ENCODE data around the gene STRN. TPM values are rescaled to one million over a fixed set of nuclear protein-coding genes. Genes with fewer than 3 reads are reported as not detected.

The STRN gene
- total RNA-seq, 6 experiments from 2014 or later = 6.2 to 10.6 (median 8.2) TPM

- H3K27ac ChIP-seq = no peak overlapping the region
- DNase-seq (no peak), ATAC-seq (no peak)
- H3K27me3 ChIP-seq = no peaks in the 10 kb centered on the region
- no peaks in the 10 kb centered on the region for H3K9me3 ChIP-seq
- intact Hi-C loops (cut with DNase I) = no loop called here
- no peaks in the 10 kb centered on the region for H3K4me1 ChIP-seq
- peaks cover 0 to 12% (median 0%) of the 10 kb centered on the region in 4 donors for H3K36me3 ChIP-seq
- no peak overlapping the region for H3K4me3 ChIP-seq
- TF ChIP-seq CTCF (IDR thresholded peaks at IDR 0.05) = no peak
- no peak for TF ChIP-seq POLR2A (IDR thresholded peaks at IDR 0.05)
- WGBS (ENCODE audit: insufficient coverage, low coverage, low lambda C conversion rate, missing lambda C conversion rate) = 100% methylated on average over 1 of the region's 1 CpG
Measured at GRCh38 chr2:36886664-36887063, 79.7 kb downstream of the STRN start.

GRCh38 chr2:36885605-36886004 is 80.7 kb downstream of the STRN start:
- 89% methylated on average over 3 of the region's 3 CpGs for WGBS (ENCODE audit: insufficient coverage, low coverage, low lambda C conversion rate, missing lambda C conversion rate)

GRCh38 chr2:36882532-36882931 is 83.8 kb downstream of the STRN start:
- TF ChIP-seq CTCF (IDR thresholded peaks at IDR 0.05) (no peak), POLR2A (IDR thresholded peaks at IDR 0.05) (no peak)
- Histone ChIP-seq H3K4me1 (no peaks in the 10 kb centered on the region), H3K36me3 (peaks cover 0 to 16% (median 2%) of the 10 kb centered on the region in 4 donors), H3K27me3 (no peaks in the 10 kb centered on the region), H3K4me3 (no peak overlapping the region), H3K9me3 (no peaks in the 10 kb centered on the region), H3K27ac (no peak overlapping the region)
- no peak for DNase-seq
- intact Hi-C loops (cut with DNase I) = no loop called here
- 89% methylated on average over 3 of the region's 3 CpGs for WGBS (ENCODE audit: insufficient coverage, low coverage, low lambda C conversion rate, missing lambda C conversion rate)
- ATAC-seq = no peak

More at GRCh38 chr2:36885605-36886004, 80.7 kb downstream of the STRN start:
- peaks cover 0 to 12% (median 0%) of the 10 kb centered on the region in 4 donors for H3K36me3 ChIP-seq
- no peaks in the 10 kb centered on the region for H3K4me1 ChIP-seq
- DNase-seq = no peak
- no peak overlapping the region for H3K4me3 ChIP-seq
- TF ChIP-seq CTCF (IDR thresholded peaks at IDR 0.05) (no peak), POLR2A (IDR thresholded peaks at IDR 0.05) (no peak)
- intact Hi-C loops (cut with DNase I) = no loop called here
- no peaks in the 10 kb centered on the region for H3K27me3 ChIP-seq
- no peak for ATAC-seq
- H3K9me3 ChIP-seq = no peaks in the 10 kb centered on the region
- no peak overlapping the region for H3K27ac ChIP-seq

GRCh38 chr2:36881816-36882215 is 84.5 kb downstream of the STRN start:
- 74% methylated on average over 1 of the region's 1 CpG for WGBS (ENCODE audit: insufficient coverage, low coverage, low lambda C conversion rate, missing lambda C conversion rate)
- Histone ChIP-seq H3K27me3 (no peaks in the 10 kb centered on the region), H3K4me1 (no peaks in the 10 kb centered on the region), H3K27ac (no peak overlapping the region), H3K36me3 (peaks cover 0 to 20% (median 4%) of the 10 kb centered on the region in 4 donors), H3K9me3 (no peaks in the 10 kb centered on the region), H3K4me3 (no peak overlapping the region)
- ATAC-seq (no peak), DNase-seq (no peak)
- intact Hi-C loops (cut with DNase I) = no loop called here
- TF ChIP-seq CTCF (IDR thresholded peaks at IDR 0.05) = no peak
- TF ChIP-seq POLR2A (IDR thresholded peaks at IDR 0.05) = no peak

GRCh38 chr2:36878429-36878828 is 87.9 kb downstream of the STRN start:
- intact Hi-C loops (cut with DNase I) = no loop called here

More at GRCh38 chr2:36878429-36878828, 87.9 kb downstream of the STRN start:
- Histone ChIP-seq H3K27me3 (no peaks in the 10 kb centered on the region), H3K36me3 (peaks cover 0 to 16% (median 7%) of the 10 kb centered on the region in 4 donors), H3K9me3 (no peaks in the 10 kb centered on the region), H3K4me1 (no peaks in the 10 kb centered on the region), H3K4me3 (no peak overlapping the region), H3K27ac (no peak overlapping the region)
- 89% methylated on average over 4 of the region's 4 CpGs for WGBS (ENCODE audit: insufficient coverage, low coverage, low lambda C conversion rate, missing lambda C conversion rate)
- no peak for DNase-seq
- no peak for TF ChIP-seq POLR2A (IDR thresholded peaks at IDR 0.05)
- no peak for TF ChIP-seq CTCF (IDR thresholded peaks at IDR 0.05)
- ATAC-seq = no peak
